ENCODE results near the gene GSG1L.

The GSG1L gene

GRCh38 chr16:28091656-28092055, 28.1 kb upstream of the GSG1L start:
- DNase-seq (ENCODE audit: low spot score) = no peak

GRCh38 chr16:28090646-28091377, 27.3 kb upstream of the GSG1L start:
- DNase-seq (ENCODE audit: low spot score) = peak; percentile 77

GRCh38 chr16:28089992-28090365, 26.5 kb upstream of the GSG1L start:
- DNase-seq (ENCODE audit: low spot score) = no peak

- no peak for DNase-seq (ENCODE audit: low spot score)
Observed at GRCh38 chr16:28089205-28089991, 25.9 kb upstream of the GSG1L start.

DNA sequence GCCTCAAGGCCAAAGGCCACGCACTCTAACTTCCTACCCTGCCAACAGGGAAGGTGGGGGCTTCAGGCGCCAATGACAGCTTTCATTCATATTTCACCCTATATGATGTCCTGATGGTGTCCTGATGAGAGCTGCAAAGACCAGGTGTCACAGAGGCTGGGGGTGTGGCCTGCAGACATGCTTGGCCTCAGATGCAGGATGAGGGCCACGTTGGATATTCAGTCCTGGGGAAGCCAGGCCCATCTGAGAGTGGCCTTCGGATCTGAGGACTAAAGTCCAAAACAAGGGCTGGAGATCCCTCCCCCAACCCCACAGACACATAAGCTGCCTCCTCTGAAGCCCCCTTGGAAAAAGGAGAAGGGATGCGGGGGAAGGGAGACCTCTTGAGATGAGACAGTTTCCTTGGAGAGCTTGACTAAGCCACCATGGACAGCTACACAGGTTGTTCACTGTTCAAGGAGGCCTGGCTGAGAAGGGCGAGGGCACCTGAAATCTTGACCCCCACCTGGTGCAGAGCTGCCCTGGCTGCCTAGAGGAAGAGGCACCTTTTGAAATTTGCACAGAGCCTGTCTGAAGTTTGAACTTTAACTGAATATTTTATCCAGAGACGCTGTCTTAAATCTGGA, 24.3 kb upstream of the GSG1L start:
- DNase-seq (ENCODE audit: low spot score) = no peak

DNA sequence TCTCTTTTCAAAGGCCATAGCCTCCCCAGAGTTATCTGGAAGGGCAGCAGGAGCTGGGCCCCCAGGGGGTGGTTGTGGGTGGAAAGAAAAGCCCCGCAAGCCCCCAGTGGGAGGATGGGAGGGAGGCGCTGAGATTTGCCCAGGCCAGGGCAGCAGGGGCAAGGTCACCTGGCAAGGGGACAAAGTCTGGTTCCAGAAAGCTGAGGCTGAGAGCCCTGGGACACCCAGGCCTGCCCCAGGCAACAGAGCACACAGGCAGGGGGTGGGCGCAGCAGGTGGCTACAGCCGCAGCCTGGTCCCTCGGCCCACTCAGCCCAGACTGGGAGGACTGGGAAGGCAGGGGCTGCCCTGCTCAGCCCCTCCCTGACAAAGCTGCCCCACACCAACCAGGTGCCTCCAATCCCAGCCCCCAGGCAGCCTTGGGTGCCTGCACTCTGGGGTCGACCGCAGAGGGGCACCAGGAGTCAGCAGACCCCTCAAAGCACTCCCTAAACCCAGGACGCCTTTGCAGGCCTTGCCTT, 23.7 kb upstream of the GSG1L start:
- DNase-seq (ENCODE audit: low spot score) = no peak

DNA sequence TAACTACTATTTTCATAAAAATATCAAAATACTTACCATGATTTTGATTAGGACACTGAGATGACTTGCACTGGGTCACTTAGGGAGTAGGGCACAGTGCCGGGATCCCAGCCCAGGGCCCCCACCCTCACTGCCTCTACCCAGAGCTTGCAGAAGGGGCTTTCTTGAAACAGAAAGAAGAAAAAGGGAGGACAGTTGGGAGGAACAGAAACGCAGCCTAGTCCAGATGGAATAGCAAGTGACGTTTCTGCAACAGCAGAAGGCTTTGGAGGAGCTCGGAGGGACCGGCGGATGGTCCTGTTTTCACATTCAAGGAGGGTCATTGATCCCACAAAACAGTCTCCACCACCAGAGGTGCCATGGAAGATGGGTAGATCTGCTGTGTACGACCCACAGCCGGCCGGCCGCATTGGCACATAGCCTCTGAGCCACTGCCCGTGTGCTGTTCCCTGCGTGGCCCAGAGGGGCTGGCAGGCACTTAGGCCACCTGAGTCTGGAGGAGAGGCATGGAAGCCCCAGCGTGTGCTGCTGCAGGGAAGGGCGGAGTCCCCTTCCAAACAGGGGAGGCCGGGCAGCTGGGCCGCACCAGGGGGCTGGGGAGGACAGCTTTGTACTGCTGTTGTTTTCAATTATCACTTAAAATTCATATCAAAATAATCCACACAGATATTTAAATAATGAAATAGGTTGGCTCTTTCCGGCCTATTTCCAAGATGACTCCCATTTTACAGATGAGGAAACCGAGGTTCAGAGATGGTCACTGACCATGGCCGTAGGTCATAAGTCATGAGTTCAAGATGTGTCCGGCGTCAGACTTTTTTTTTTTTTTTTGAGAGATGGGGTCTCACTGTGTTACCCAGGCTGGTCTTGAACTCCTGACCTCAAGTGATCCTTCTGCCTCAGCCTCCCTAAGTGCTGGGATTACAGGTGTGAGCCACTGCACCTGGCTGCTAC, 22.9 kb upstream of the GSG1L start:
- DNase-seq (ENCODE audit: low spot score) = no peak

- DNase-seq (ENCODE audit: low spot score) = no peak
Observed at GRCh38 chr16:28085389-28086171, 22.1 kb upstream of the GSG1L start.

GRCh38 chr16:28084209-28084608, 20.7 kb upstream of the GSG1L start:
- DNase-seq (ENCODE audit: low spot score) = no peak

DNA sequence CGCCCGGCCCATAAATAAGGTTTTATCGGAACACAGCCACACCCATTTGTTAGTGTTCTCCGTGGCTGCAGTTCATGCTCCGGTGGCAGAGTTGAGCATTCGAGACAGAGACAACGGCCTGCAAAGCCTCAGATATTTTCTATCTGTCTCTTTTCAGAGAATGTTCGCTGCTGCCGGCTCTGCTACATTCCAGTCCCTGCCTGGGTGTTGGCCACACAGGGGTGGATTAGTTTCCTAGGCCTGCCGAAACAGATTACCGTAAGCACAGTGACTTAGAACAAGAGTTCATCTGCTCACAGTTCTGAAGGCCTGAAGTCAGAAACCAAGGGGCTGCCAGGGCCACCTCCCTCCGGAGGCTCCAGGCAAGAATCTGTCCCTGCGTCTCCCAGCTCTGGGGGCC, 19.1 kb upstream of the GSG1L start:
- DNase-seq (ENCODE audit: low spot score) = no peak

DNA sequence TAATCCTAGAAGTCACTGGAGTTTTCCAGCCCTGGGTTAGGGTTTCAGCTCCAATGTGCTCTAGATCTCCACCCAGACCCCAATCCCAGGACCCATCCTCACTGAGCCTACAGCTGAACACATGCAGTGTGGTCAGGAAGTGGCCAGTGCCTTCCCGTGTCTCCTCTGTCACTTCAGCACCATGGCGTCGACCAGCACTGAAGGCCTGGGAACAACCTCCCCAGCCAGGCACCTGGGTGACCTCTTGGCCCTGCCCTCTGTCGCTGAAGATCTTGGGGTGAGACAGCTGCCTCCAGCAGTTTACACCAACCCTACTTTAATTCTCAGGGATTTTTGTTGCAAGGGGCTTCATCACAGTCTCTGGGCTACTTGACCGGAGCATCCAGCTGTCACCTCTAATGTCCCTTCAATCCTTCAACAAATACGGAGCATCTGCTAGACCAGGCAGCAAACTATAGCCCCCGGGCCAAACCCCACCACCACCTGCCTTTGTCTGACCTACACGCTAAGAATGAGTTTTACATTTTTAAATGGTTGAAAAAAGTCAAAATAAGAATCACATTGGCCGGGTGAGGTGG, 18.0 kb upstream of the GSG1L start:
- DNase-seq (ENCODE audit: low spot score) = no peak

DNA sequence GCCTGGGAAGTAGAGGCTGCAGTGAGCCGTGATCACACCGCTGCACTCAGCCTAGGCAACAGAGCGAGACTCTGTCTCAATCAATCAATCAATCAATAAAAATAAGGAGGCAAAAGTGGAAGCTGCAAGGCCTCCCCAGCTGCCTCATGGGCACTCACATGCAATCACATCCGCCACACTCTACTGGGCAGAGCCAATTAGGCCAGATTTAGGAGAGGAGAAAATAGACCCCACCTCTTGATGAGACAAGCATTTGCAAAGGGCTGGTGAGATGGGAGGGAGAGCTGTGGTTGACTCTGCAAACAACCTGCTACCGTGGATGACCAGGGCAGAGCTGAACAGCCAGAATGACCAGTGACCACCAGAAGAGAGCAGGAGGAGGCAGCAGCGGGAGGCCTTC, 14.7 kb upstream of the GSG1L start:
- no peak for DNase-seq (ENCODE audit: low spot score)

DNA sequence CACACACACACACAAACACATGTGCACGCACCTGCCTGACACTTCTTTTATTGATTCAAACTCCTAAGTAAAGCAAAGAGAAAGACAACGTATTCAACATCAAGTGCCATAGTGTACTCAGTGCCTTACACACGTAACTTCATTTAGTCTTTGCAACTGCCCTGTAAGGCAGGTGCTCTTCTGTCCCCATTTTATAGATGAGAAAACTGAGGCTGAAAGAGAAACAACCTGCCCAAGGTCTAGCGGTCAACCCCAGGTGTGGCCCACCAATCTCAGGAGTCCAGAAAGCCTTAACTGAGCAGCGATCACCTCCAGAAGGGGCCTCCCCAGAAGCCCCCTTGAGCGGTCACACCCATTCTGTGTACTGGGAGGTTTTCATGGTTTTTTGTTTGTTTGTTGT, 10.3 kb upstream of the GSG1L start:
- no peak for DNase-seq (ENCODE audit: low spot score)

GRCh38 chr16:28072087-28072486, 8.6 kb upstream of the GSG1L start:
- no peak for DNase-seq (ENCODE audit: low spot score)

DNA sequence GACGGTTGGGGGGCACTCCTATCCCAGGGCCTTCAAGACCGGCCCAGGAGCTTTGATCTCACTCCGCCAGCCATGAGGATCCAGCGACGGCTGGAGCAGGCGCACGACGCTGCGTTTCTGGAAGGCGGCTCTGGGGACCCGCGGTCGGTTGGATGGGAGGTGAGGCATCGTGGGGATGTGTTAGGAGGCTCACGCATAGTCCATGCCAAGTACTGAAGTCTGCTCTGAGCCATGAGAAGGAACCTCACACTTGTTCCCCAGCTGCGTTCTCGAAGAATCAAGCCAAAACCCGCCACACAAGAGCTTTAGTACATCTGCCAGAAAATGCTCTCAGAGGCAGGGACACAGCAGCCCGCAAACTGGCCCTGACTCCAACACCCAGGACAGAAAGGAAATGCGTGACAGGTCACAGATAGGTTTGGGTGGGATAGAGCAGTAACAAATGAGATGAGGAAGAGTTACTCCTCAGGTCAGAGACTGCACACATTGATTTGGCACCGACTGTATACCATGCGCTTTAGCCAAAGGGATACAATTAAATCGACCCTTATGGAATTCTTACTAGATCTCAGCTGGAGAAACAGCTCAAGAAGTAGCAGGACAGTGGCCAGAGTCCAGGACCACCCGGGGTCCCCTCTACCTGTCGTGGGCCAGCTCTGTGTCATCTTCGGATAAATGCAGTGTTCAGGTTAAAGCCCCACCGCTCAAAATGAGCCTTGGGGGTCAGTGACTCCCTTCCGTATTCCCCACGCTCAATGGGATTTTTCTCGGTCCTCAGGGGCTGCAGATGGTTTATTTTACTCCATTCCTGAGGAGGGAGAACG, 6.7 kb upstream of the GSG1L start:
- DNase-seq (ENCODE audit: low spot score) = no peak

- no peak for DNase-seq (ENCODE audit: low spot score)
Observed at GRCh38 chr16:28068976-28069375, 5.5 kb upstream of the GSG1L start.

GRCh38 chr16:28067604-28068379, 4.3 kb upstream of the GSG1L start:
- DNase-seq (ENCODE audit: low spot score) = peak; percentile 78

GRCh38 chr16:28064706-28065249, 1.3 kb upstream of the GSG1L start:
- DNase-seq (ENCODE audit: low spot score) = no peak

DNA sequence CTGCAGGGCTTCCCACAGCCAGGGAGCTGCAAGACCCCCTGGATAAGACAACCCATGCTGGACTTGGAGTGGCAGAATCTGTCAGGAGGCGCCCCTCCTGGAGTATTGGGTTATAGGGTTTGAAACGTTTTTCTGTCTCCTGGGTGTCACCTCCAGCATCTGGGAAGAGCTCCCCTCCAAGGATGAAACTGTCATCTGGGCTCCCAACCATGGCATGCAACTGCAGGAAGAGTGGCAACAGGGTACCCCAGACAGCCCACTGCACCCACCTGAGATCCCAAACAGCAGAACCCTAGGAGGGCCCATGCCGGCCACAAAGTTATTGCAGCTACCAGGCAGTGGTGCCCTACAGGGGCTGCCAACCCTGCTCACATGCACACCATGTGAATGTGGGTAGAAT, 636 bp upstream of the GSG1L start:
- no peak for DNase-seq (ENCODE audit: low spot score)

All from AG08396 (cell line).